HEK293 (cell line): ENCODE data around the gene SMC5.

Source experiments
- CTCF ChIA-PET: fragments of 350-600 bp; formaldehyde crosslinking; extraction: SDS; loops from one replicate; lab custom pipeline; 2021; ENCODE audit warnings: antibody characterized with exemption; lab: Yijun Ruan, JAX
- POLR2A ChIA-PET: fragments of 300-600 bp; formaldehyde crosslinking; extraction: SDS; loops from one replicate; lab custom pipeline; 2020; ENCODE audit warnings: antibody characterized with exemption, inconsistent platforms; lab: Yijun Ruan, JAX
- H3K27ac ChIP-seq: fragments of 200-500 bp; sonication (Bioruptor generic); 2 replicates; pipeline ENCODE4 v1.5.1; 2014; ENCODE audit warnings: low read depth, low read length, control low read depth, inconsistent platforms; ENCODE audit errors: extremely low read depth
- H3K36me3 ChIP-seq, 2 experiments: fragments of 200-500 bp in 1 of 2; sonication (Bioruptor generic) in 1 of 2; 1 replicate in 1 of 2; 2 replicates in 1 of 2; pipeline ENCODE4 v1.5.1; 2014 to 2017; ENCODE audit warnings: inconsistent platforms in 2 of 2, low read length in 2 of 2; ENCODE audit not compliant: control insufficient read depth in 2 of 2, insufficient read depth in 1 of 2
- H3K4me1 ChIP-seq: fragments of 200-500 bp; sonication (Bioruptor generic); 2 replicates; pipeline ENCODE4 v1.5.1; 2014; ENCODE audit warnings: mild to moderate bottlenecking, low read length, inconsistent platforms; ENCODE audit not compliant: control insufficient read depth, insufficient read depth
- H3K4me3 ChIP-seq: 2 replicates; pipeline ENCODE4 v1.5.1; 2011; ENCODE audit warnings: low read depth, mild to moderate bottlenecking, control low read depth, low read length, moderate library complexity
- H3K9me3 ChIP-seq: fragments of 200-500 bp; sonication (Bioruptor generic); 2 replicates; pipeline ENCODE4 v1.5.1; 2014; ENCODE audit warnings: low read depth, low read length, inconsistent platforms; ENCODE audit not compliant: control insufficient read depth, insufficient read depth
- EGR2 ChIP-seq: fragments of 450-650 bp; formaldehyde crosslinking; IDR thresholded peaks from 2 replicates; pipeline ENCODE4 v1.5.1; 2016; ENCODE audit warnings: low read depth, missing biosample characterization, missing genetic modification characterization
- IKZF3 ChIP-seq: fragments of 450-650 bp; IDR thresholded peaks from 2 replicates; pipeline ENCODE4 v1.5.0; 2018; ENCODE audit warnings: missing biosample characterization, mild to moderate bottlenecking, missing genetic modification characterization, moderate library complexity
- ZBTB20 ChIP-seq: fragments of 450-650 bp; formaldehyde crosslinking; IDR thresholded peaks from 2 replicates; pipeline ENCODE4 v1.5.1; 2016; ENCODE audit warnings: missing biosample characterization, missing genetic modification characterization
- ZNF366 ChIP-seq: fragments of 450-650 bp; formaldehyde crosslinking; conservative IDR thresholded peaks from 2 replicates; pipeline ENCODE4 v1.5.1; 2016; ENCODE audit warnings: missing biosample characterization, missing genetic modification characterization
- ZNF529 ChIP-seq: fragments of 450-650 bp; formaldehyde crosslinking; IDR thresholded peaks from 2 replicates; pipeline ENCODE4 v1.5.1; 2017; ENCODE audit warnings: missing genetic modification characterization, missing biosample characterization; ENCODE audit not compliant: insufficient replicate concordance
- ZNF558 ChIP-seq: fragments of 450-650 bp; formaldehyde crosslinking; IDR thresholded peaks from 2 replicates; pipeline ENCODE4 v1.5.1; 2016; ENCODE audit warnings: missing biosample characterization, missing genetic modification characterization
- ZNF560 ChIP-seq: fragments of 450-650 bp; formaldehyde crosslinking; IDR thresholded peaks from 2 replicates; pipeline ENCODE4 v1.5.1; 2017; ENCODE audit warnings: missing biosample characterization, missing genetic modification characterization, borderline replicate concordance
- ZNF585B ChIP-seq: fragments of 450-650 bp; formaldehyde crosslinking; IDR thresholded peaks from 2 replicates; pipeline ENCODE4 v1.5.1; 2016; ENCODE audit warnings: missing biosample characterization, missing genetic modification characterization
- ZNF600 ChIP-seq: fragments of 450-650 bp; formaldehyde crosslinking; IDR thresholded peaks from 2 replicates; pipeline ENCODE4 v1.5.1; 2016; ENCODE audit warnings: missing biosample characterization, missing genetic modification characterization
- ZNF654 ChIP-seq: fragments of 450-650 bp; formaldehyde crosslinking; IDR thresholded peaks from 2 replicates; pipeline ENCODE4 v1.5.1; 2016; ENCODE audit warnings: low read depth, missing biosample characterization, missing genetic modification characterization
- ZNF777 ChIP-seq: fragments of 450-650 bp; formaldehyde crosslinking; IDR thresholded peaks from 2 replicates; pipeline ENCODE4 v1.5.1; 2017; ENCODE audit warnings: missing biosample characterization, missing genetic modification characterization, borderline replicate concordance
- ZNF837 ChIP-seq: fragments of 450-650 bp; formaldehyde crosslinking; IDR thresholded peaks from 2 replicates; pipeline ENCODE4 v1.5.1; 2016; ENCODE audit warnings: missing biosample characterization, missing genetic modification characterization
- ZSCAN23 ChIP-seq: fragments of 450-650 bp; formaldehyde crosslinking; IDR thresholded peaks from 2 replicates; pipeline ENCODE4 v1.5.1; 2016; ENCODE audit warnings: missing biosample characterization, missing genetic modification characterization
- TF ChIP-seq, protein P1 (sequence below): fragments of 450-650 bp; formaldehyde crosslinking; IDR thresholded peaks from 2 replicates; pipeline ENCODE4 v1.5.1; 2017; ENCODE audit warnings: missing biosample characterization, missing genetic modification characterization
- TF ChIP-seq, protein P2 (sequence below): fragments of 450-650 bp; formaldehyde crosslinking; IDR thresholded peaks from 2 replicates; pipeline ENCODE4 v1.5.1; 2016; ENCODE audit warnings: missing biosample characterization, missing genetic modification characterization
- TF ChIP-seq, protein P3 (sequence below): sonication (generic); formaldehyde crosslinking; IDR thresholded peaks from 2 replicates; pipeline ENCODE4 v1.8.1; 2022; ENCODE audit warnings: mild to moderate bottlenecking, moderate library complexity, missing genetic modification reagents
- TF ChIP-seq, protein P4 (sequence below): fragments of 450-650 bp; formaldehyde crosslinking; IDR thresholded peaks from 2 replicates; pipeline ENCODE4 v1.5.1; 2016; ENCODE audit warnings: missing biosample characterization, missing genetic modification characterization
- TF ChIP-seq, protein P5 (sequence below): fragments of 450-650 bp; formaldehyde crosslinking; IDR thresholded peaks from 2 replicates; pipeline ENCODE4 v1.5.1; 2016; ENCODE audit warnings: missing biosample characterization, missing genetic modification characterization
- TF ChIP-seq, protein P6 (sequence below): fragments of 450-650 bp; formaldehyde crosslinking; IDR thresholded peaks from 2 replicates; pipeline ENCODE4 v1.5.1; 2016; ENCODE audit warnings: missing biosample characterization, missing genetic modification characterization

Gene SMC5

DNA sequence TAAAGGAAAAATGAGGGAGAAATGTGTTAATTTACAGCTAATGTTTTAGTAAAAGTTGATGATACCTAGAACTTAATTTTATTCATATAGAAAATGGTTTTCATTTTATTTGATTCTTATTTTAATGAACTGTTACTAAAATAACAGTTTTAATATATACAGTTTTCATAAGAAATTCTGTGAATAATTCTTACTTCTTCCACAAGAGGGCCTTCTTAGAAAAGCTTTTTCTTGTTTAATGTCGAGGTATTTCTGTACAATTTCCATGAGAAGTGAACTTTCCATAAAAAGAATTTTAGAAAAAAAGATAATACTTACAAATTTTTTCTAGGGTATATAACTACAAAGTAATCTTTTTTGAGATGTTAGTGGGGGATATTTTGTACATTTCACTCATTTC is 81.8 kb downstream of the SMC5 start:
- Histone ChIP-seq H3K36me3 (peaks cover 0 to 23% of the 10 kb centered on the region in 2 experiments; a peak in 1 of 3 replicates), H3K4me3 (no peak overlapping the region), H3K4me1 (no peaks in the 10 kb centered on the region), H3K27ac (no peak overlapping the region), H3K9me3 (no peaks in the 10 kb centered on the region)
- CTCF ChIA-PET: interaction anchor here (0.7 to 2.9 kb wide), 20 partner anchors 9 to 274 kb away, joined by 3 to 56 read pairs (median 4); no protein-coding TSS in a partner anchor
- TF ChIP-seq ZNF654 (tag by site-specific recombination): 0 out of 2 replicates have a peak, but pooled peaks have one; percentile 21
- TF ChIP-seq, protein P1, sequence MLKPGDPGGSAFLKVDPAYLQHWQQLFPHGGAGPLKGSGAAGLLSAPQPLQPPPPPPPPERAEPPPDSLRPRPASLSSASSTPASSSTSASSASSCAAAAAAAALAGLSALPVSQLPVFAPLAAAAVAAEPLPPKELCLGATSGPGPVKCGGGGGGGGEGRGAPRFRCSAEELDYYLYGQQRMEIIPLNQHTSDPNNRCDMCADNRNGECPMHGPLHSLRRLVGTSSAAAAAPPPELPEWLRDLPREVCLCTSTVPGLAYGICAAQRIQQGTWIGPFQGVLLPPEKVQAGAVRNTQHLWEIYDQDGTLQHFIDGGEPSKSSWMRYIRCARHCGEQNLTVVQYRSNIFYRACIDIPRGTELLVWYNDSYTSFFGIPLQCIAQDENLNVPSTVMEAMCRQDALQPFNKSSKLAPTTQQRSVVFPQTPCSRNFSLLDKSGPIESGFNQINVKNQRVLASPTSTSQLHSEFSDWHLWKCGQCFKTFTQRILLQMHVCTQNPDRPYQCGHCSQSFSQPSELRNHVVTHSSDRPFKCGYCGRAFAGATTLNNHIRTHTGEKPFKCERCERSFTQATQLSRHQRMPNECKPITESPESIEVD (tag by site-specific recombination): no peak
- POLR2A ChIA-PET: no interaction called here

DNA sequence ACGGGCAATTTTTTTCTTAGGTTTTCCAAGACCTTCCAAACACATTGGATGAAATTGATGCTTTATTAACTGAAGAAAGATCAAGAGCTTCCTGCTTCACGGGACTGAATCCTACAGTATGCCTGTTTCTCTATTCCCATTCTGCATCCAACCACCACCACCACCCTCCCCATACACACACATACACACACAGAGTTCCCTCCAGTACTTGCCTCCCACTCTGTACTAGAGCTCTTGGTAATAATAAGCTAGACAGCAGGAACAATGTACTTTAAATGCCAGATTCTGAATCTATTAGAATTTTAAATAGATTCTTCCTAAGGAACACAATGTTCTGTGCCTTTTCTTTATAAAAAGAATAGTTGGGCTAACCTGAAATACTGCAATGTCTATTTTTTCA is 88.3 kb downstream of the SMC5 start:
- ChIA-PET POLR2A (no interaction called here), CTCF (interaction anchor here (0.7 kb wide), 1 partner anchor 11 kb away, joined by 3 read pairs; no protein-coding TSS in a partner anchor)
- Histone ChIP-seq H3K36me3 (peaks cover 19 to 63% of the 10 kb centered on the region in 2 experiments), H3K4me1 (no peaks in the 10 kb centered on the region), H3K27ac (no peak overlapping the region), H3K9me3 (no peaks in the 10 kb centered on the region), H3K4me3 (no peak overlapping the region)
- TF ChIP-seq ZSCAN23 (tag by site-specific recombination) (no peak), ZNF585B (tag by site-specific recombination) (no peak), IKZF3 (tag by site-specific recombination) (no peak), ZNF837 (tag by site-specific recombination) (no peak)

DNA sequence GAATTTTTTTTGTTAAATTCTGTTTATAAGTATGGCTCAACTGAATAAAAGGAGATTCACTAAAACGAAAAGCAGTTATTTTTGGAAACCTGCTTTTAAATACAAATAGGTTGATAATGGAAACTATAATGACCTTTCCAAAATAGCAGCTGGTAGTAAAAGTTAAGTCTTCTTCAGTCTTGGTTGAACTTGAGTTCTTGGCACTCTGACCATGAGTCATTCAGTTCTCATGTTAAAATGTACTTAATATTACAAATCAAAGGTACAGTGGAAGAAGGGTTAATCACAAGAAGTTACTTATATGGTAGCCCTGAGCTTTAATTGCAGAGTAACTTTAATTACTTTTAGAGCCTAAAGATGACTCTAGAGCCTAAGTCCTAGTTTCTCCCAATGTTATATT is 93.6 kb downstream of the SMC5 start:
- ChIA-PET POLR2A (interaction anchor here (1.1 kb wide), 1 partner anchor 28 kb away, joined by 4 read pairs; no protein-coding TSS in a partner anchor), CTCF (interaction anchor here (0.8 to 1.9 kb wide), 3 partner anchors 158 to 250 kb away, joined by 3 to 11 read pairs (median 5); no protein-coding TSS in a partner anchor)
- Histone ChIP-seq H3K9me3 (no peaks in the 10 kb centered on the region), H3K4me1 (no peaks in the 10 kb centered on the region), H3K4me3 (no peak overlapping the region), H3K27ac (no peak overlapping the region), H3K36me3 (peaks cover 14 to 50% of the 10 kb centered on the region in 2 experiments)
- TF ChIP-seq ZNF558 (no peak), EGR2 (tag by site-specific recombination) (no peak), ZNF560 (tag by site-specific recombination) (no peak), ZNF366 (tag by site-specific recombination) (no peak), ZNF529 (no peak), ZNF600 (tag by site-specific recombination) (no peak), ZNF777 (no peak), ZBTB20 (no peak)
- TF ChIP-seq, protein P2, sequence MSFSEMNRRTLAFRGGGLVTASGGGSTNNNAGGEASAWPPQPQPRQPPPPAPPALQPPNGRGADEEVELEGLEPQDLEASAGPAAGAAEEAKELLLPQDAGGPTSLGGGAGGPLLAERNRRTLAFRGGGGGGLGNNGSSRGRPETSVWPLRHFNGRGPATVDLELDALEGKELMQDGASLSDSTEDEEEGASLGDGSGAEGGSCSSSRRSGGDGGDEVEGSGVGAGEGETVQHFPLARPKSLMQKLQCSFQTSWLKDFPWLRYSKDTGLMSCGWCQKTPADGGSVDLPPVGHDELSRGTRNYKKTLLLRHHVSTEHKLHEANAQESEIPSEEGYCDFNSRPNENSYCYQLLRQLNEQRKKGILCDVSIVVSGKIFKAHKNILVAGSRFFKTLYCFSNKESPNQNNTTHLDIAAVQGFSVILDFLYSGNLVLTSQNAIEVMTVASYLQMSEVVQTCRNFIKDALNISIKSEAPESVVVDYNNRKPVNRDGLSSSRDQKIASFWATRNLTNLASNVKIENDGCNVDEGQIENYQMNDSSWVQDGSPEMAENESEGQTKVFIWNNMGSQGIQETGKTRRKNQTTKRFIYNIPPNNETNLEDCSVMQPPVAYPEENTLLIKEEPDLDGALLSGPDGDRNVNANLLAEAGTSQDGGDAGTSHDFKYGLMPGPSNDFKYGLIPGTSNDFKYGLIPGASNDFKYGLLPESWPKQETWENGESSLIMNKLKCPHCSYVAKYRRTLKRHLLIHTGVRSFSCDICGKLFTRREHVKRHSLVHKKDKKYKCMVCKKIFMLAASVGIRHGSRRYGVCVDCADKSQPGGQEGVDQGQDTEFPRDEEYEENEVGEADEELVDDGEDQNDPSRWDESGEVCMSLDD: no peak
- TF ChIP-seq, protein P3, sequence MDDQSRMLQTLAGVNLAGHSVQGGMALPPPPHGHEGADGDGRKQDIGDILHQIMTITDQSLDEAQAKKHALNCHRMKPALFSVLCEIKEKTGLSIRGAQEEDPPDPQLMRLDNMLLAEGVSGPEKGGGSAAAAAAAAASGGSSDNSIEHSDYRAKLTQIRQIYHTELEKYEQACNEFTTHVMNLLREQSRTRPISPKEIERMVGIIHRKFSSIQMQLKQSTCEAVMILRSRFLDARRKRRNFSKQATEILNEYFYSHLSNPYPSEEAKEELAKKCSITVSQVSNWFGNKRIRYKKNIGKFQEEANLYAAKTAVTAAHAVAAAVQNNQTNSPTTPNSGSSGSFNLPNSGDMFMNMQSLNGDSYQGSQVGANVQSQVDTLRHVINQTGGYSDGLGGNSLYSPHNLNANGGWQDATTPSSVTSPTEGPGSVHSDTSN (CRISPR knock-in tag): no peak
- TF ChIP-seq, protein P4, sequence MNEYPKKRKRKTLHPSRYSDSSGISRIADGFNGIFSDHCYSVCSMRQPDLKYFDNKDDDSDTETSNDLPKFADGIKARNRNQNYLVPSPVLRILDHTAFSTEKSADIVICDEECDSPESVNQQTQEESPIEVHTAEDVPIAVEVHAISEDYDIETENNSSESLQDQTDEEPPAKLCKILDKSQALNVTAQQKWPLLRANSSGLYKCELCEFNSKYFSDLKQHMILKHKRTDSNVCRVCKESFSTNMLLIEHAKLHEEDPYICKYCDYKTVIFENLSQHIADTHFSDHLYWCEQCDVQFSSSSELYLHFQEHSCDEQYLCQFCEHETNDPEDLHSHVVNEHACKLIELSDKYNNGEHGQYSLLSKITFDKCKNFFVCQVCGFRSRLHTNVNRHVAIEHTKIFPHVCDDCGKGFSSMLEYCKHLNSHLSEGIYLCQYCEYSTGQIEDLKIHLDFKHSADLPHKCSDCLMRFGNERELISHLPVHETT (tag by site-specific recombination): no peak
- TF ChIP-seq, protein P5, sequence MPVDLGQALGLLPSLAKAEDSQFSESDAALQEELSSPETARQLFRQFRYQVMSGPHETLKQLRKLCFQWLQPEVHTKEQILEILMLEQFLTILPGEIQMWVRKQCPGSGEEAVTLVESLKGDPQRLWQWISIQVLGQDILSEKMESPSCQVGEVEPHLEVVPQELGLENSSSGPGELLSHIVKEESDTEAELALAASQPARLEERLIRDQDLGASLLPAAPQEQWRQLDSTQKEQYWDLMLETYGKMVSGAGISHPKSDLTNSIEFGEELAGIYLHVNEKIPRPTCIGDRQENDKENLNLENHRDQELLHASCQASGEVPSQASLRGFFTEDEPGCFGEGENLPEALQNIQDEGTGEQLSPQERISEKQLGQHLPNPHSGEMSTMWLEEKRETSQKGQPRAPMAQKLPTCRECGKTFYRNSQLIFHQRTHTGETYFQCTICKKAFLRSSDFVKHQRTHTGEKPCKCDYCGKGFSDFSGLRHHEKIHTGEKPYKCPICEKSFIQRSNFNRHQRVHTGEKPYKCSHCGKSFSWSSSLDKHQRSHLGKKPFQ (tag by site-specific recombination): no peak
- TF ChIP-seq, protein P6, sequence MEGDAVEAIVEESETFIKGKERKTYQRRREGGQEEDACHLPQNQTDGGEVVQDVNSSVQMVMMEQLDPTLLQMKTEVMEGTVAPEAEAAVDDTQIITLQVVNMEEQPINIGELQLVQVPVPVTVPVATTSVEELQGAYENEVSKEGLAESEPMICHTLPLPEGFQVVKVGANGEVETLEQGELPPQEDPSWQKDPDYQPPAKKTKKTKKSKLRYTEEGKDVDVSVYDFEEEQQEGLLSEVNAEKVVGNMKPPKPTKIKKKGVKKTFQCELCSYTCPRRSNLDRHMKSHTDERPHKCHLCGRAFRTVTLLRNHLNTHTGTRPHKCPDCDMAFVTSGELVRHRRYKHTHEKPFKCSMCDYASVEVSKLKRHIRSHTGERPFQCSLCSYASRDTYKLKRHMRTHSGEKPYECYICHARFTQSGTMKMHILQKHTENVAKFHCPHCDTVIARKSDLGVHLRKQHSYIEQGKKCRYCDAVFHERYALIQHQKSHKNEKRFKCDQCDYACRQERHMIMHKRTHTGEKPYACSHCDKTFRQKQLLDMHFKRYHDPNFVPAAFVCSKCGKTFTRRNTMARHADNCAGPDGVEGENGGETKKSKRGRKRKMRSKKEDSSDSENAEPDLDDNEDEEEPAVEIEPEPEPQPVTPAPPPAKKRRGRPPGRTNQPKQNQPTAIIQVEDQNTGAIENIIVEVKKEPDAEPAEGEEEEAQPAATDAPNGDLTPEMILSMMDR (tag by site-specific recombination): no peak
